Gastrocnemius medialis (tissue), 4 donors: ENCODE results near the gene SPO11.

ENCODE experiments used
- POLR2A ChIP-seq, 2 donors: fragments of 450-650 bp; IDR thresholded peaks; one replicate each; pipeline ENCODE4 v1.6.1; 2017; ENCODE audit warnings: antibody characterized with exemption in 2 of 2, mild to moderate bottlenecking in 2 of 2, moderate library complexity in 2 of 2
- TF ChIP-seq, protein P1 (sequence below), 5 experiments: fragments of 450-650 bp in 3 of 5; fragments of 200-600 bp in 2 of 5; sonication (generic) in 2 of 5; IDR thresholded peaks in 4 of 5; conservative IDR thresholded peaks in 1 of 5; 1 replicate in 4 of 5; 2 replicates in 1 of 5; pipeline ENCODE4 v1.5.1; 2016 to 2019; ENCODE audit warnings: antibody characterized with exemption in 5 of 5, mild to moderate bottlenecking in 3 of 5, moderate library complexity in 3 of 5

DNA sequence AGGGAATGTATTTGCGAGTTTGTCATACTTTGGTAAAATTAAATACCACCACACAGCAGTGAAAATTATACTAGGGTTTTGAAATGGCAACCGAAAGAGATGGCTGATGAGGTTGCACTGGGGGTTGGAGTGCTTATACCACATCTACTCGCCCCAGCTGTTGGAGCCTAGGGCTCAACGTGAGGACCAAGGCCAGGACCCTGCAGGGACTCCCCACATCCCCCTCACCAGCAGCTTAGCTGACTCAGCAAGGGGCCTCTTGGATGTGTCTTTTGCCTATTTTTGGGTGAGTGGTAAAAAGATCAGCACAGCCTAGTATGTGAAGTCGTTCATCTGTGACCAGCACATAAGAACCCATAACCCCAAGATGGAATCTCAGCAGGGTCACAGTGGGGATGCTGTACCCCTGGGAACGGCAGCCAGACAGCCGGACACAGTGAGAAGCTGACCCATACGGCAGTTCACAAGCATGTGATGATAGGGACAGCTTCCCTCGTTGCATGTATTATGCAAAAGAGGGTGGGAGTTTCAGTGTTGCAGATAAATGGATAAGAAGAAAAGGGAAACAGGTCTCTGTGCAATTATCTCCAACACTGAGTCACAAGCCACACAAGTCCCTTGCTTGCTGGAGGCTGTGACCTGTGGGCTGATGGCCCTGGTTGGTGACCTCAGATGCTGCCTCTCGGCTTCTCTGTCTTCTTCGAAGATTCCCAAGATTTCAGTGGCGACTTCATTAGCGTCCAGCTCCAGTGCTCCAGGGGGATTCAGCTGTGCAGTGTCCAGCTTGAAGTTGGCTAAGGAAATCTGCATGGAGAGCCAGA is 20.9 kb upstream of the SPO11 start:
- TF ChIP-seq POLR2A (IDR thresholded peaks at IDR 0.05), result no peak
- TF ChIP-seq, protein P1, sequence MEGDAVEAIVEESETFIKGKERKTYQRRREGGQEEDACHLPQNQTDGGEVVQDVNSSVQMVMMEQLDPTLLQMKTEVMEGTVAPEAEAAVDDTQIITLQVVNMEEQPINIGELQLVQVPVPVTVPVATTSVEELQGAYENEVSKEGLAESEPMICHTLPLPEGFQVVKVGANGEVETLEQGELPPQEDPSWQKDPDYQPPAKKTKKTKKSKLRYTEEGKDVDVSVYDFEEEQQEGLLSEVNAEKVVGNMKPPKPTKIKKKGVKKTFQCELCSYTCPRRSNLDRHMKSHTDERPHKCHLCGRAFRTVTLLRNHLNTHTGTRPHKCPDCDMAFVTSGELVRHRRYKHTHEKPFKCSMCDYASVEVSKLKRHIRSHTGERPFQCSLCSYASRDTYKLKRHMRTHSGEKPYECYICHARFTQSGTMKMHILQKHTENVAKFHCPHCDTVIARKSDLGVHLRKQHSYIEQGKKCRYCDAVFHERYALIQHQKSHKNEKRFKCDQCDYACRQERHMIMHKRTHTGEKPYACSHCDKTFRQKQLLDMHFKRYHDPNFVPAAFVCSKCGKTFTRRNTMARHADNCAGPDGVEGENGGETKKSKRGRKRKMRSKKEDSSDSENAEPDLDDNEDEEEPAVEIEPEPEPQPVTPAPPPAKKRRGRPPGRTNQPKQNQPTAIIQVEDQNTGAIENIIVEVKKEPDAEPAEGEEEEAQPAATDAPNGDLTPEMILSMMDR (IDR thresholded peaks at IDR 0.05 in 4 of 5, conservative IDR thresholded peaks at IDR 0.05 in 1 of 5), result no peak
